Lower lobe of right lung (tissue), 2 donors: ENCODE data around the gene ABCA3. TPM values are rescaled to one million over a fixed set of nuclear protein-coding genes. Genes with fewer than 3 reads are reported as not detected.
"Not testable (repeated sequence)": the region's sequence is repeated elsewhere in the genome, so short reads cannot be mapped to it uniquely, and the experiment has no call there.

Experiments
- ATAC-seq, 2 donors: fragments of 200-7000 bp; cut with Tn5 transposase; one replicate each; pipeline ENCODE4 v1.9.1; 2020 to 2022; ENCODE audit warnings: mild to moderate bottlenecking in 2 of 2, moderate library complexity in 2 of 2
- DNase-seq: peaks from one replicate; pipeline ENCODE4 v3.0.0-alpha.2; 2020
- H3K27ac ChIP-seq: fragments of 200-600 bp; one replicate; pipeline ENCODE4 v1.8.0; 2022
- H3K27me3 ChIP-seq: fragments of 200-600 bp; one replicate; pipeline ENCODE4 v1.8.0; 2022; ENCODE audit warnings: low read depth
- H3K36me3 ChIP-seq: fragments of 200-600 bp; one replicate; pipeline ENCODE4 v1.8.0; 2022; ENCODE audit warnings: mild to moderate bottlenecking
- H3K4me1 ChIP-seq: fragments of 200-600 bp; one replicate; pipeline ENCODE4 v1.8.0; 2022
- H3K4me3 ChIP-seq: fragments of 200-600 bp; one replicate; pipeline ENCODE4 v1.8.0; 2022; ENCODE audit warnings: mild to moderate bottlenecking
- H3K9me3 ChIP-seq: fragments of 200-600 bp; one replicate; pipeline ENCODE4 v1.8.0; 2022
- intact Hi-C: fragments of 100-400 bp; cut with DNase I; formaldehyde crosslinking; loops from one replicate; pipeline ENCODE4 v1.11.0; 2022
- long read RNA-seq: library from polyadenylated mRNA; unstranded; transcript quantifications from one replicate; pipeline ENCODE4 v2.0.0, GENCODE V29; 2021
- total RNA-seq: library from RNA; stranded (reverse); fragmentation: NEBNext Ultra II Directional; extraction: Animal tissue kit (Norgen Biotek cat#: 25700); gene quantifications from one replicate; pipeline ENCODE4 v1.2.1, GENCODE V29; 2021
- TF ChIP-seq, protein P1 (sequence below): fragments of 200-600 bp; IDR thresholded peaks from one replicate; pipeline ENCODE4 v1.8.0; 2022; ENCODE audit warnings: antibody characterized with exemption, mild to moderate bottlenecking
- donor health status: DM: no; HTN: yes; CAD: no; lungs with severe emphysema.

ABCA3 gene
- total RNA-seq = 491 TPM
- long read RNA-seq, full-length matches to known transcripts = 4 of 1,415 reads
- long read RNA-seq, partial matches to known transcripts = 1,258 of 1,415 reads
- long read RNA-seq, other reads (novel, unspliced or antisense) = 153 of 1,415 reads

GRCh38 chr16:2340564-2341455, at the start of gene ABCA3:
ABCA3 (minus strand) TSS chr16:2340728; CDS start chr16:2326466, 14,262 bp downstream.
- intact Hi-C loops = no loop called here

DNA sequence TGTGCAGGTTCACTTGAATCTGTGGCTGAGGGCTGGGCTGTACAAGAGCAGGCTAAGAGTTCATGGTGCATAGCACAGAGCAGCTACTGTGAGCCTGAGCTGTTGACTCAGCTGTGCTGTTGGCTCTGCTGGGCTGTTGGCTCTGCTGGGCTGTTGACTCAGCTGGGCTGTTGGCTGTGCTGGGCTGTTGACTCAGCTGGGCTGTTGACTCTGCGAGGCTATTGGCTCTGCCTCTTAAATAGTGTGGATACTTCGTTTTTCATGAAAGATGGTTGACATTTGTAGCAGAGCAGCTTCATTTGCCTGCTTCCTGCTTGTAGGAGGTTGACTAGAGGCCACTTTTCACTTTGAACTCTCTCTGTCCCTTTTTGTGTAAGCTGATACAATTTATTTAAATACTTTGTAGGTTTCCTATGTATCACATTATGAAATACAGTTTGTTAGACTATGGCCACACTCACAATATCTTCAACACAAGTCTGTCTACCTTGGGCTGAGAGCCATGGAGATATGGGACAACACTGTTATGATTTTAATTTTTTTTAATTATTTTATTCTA, 48.4 kb upstream of the ABCA3 start:
- Histone ChIP-seq H3K4me1 (no peaks in the 10 kb centered on the region), H3K27me3 (no peaks in the 10 kb centered on the region), H3K9me3 (peaks cover 9% of the 10 kb centered on the region), H3K36me3 (no peaks in the 10 kb centered on the region), H3K27ac (no peak overlapping the region), H3K4me3 (no peak overlapping the region)
- peak; percentile 21 to 44 for ATAC-seq
- TF ChIP-seq, protein P1, sequence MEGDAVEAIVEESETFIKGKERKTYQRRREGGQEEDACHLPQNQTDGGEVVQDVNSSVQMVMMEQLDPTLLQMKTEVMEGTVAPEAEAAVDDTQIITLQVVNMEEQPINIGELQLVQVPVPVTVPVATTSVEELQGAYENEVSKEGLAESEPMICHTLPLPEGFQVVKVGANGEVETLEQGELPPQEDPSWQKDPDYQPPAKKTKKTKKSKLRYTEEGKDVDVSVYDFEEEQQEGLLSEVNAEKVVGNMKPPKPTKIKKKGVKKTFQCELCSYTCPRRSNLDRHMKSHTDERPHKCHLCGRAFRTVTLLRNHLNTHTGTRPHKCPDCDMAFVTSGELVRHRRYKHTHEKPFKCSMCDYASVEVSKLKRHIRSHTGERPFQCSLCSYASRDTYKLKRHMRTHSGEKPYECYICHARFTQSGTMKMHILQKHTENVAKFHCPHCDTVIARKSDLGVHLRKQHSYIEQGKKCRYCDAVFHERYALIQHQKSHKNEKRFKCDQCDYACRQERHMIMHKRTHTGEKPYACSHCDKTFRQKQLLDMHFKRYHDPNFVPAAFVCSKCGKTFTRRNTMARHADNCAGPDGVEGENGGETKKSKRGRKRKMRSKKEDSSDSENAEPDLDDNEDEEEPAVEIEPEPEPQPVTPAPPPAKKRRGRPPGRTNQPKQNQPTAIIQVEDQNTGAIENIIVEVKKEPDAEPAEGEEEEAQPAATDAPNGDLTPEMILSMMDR = no peak
- intact Hi-C loops = no loop called here
- DNase-seq = no peak

More at GRCh38 chr16:2340564-2341455, at the start of gene ABCA3:
- peak; percentile 90 to 98 for ATAC-seq
- peak within 1 kb of the TSS; percentile 84 for H3K4me3 ChIP-seq
- peaks cover 21% of the 10 kb centered on the region for H3K4me1 ChIP-seq
- H3K27me3 ChIP-seq = no peaks in the 10 kb centered on the region
- peak; percentile 94 for DNase-seq
- peak within 1 kb of the TSS; percentile 81 for H3K27ac ChIP-seq
- no peaks in the 10 kb centered on the region for H3K36me3 ChIP-seq
- H3K9me3 ChIP-seq = no peaks in the 10 kb centered on the region
- TF ChIP-seq, protein P1 = peak; percentile 99

DNA sequence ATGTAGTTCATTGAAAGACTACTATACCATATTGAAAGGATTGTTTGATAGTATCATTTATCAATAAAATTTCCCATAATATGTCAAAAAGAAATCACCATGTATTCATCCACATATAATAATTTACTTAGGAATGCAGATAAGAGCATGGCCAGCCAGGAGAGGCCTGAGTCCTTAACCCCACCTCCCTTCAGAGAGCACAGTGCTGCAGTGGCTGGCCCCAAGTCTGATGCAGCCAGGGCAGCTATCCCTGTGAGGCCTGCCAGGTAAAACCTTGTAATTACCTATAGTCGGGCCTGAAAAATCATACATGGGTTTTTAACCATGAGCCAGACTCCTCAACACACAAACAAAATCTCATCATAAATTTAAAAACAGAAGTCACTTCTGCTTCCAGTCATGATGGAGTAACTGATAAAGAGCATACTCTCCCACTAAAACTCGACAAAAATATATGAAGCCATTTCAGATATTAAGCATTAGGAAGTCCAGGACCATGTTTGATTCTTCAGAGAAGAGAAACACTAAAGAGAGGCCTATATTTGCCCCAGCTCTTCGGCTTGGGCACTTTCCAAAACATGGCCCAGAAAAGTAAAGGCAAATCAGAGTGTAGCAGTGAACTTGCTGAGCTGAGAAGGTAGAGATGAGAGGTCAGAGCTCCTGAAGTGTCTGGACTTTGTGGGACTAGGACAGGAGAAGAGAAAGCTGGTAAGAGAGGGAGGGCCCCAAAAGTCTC, 47.8 kb upstream of the ABCA3 start:
- no peak overlapping the region for H3K4me3 ChIP-seq
- ATAC-seq (no peak), DNase-seq (no peak)
- intact Hi-C loops = no loop called here
- TF ChIP-seq, protein P1 = no peak
- H3K36me3 ChIP-seq = no peaks in the 10 kb centered on the region
- peaks cover 9% of the 10 kb centered on the region for H3K9me3 ChIP-seq
- H3K4me1 ChIP-seq = no peaks in the 10 kb centered on the region
- H3K27ac ChIP-seq = no peak overlapping the region
- H3K27me3 ChIP-seq = no peaks in the 10 kb centered on the region

- Histone ChIP-seq H3K4me1 (no peaks in the 10 kb centered on the region), H3K4me3 (no peak overlapping the region), H3K36me3 (no peaks in the 10 kb centered on the region), H3K9me3 (peaks cover 9% of the 10 kb centered on the region), H3K27ac (no peak overlapping the region), H3K27me3 (no peaks in the 10 kb centered on the region)
- intact Hi-C loops = no loop called here
- TF ChIP-seq, protein P1 = no peak
- DNase-seq (no peak), ATAC-seq (no peak)
These were observed 46.5 kb upstream of the ABCA3 start for GRCh38 chr16:2386990-2387389.

DNA sequence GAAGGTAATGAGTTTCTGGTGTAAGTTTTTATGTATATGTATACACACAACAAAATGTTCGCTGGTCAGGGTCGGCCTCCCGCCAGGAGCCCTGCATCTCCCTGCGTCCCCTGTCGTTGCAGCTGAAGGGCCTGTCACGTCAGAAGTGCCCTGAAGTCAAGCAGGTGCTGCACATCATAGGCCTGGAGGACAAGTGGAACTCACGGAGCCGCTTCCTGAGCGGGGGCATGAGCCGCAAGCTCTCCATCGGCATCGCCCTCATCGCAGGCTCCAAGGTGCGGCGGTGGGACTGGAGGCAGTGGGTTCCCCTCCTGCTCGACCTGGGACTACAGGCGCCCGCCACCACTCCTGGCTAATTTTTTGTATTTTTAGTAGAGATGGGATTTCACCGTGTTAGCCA, 45.5 kb upstream of the ABCA3 start:
- intact Hi-C loops, H3K4me1 ChIP-seq, H3K27ac ChIP-seq, H3K4me3 ChIP-seq, H3K27me3 ChIP-seq, H3K9me3 ChIP-seq, H3K36me3 ChIP-seq: not testable (repeated sequence)
- peak; percentile 45 to 67 for ATAC-seq
- DNase-seq = peak; percentile 49
